Fibroblast of mammary gland (primary cell): Measurements from ENCODE around the gene RAB6B.

ENCODE experiments used
- DNase-seq: peaks from one replicate; pipeline ENCODE4 v3.0.0-alpha.2; 2010; ENCODE audit warnings: low read depth
- H3K4me3 ChIP-seq: 2 replicates; pipeline ENCODE4 v1.5.1; 2011; ENCODE audit warnings: low read depth, mild to moderate bottlenecking, low read length, moderate library complexity; ENCODE audit not compliant: control insufficient read depth
- TF ChIP-seq, protein P1 (sequence below): conservative IDR thresholded peaks from 2 replicates; pipeline ENCODE4 v1.5.1; 2011; ENCODE audit warnings: low read depth, low read length, inconsistent platforms; ENCODE audit not compliant: control insufficient read depth, insufficient read depth

The RAB6B gene

GRCh38 chr3:133845127-133845526 lies 50.6 kb downstream of the RAB6B start:
- DNase-seq = no peak
- no peak overlapping the region for H3K4me3 ChIP-seq
- TF ChIP-seq, protein P1, sequence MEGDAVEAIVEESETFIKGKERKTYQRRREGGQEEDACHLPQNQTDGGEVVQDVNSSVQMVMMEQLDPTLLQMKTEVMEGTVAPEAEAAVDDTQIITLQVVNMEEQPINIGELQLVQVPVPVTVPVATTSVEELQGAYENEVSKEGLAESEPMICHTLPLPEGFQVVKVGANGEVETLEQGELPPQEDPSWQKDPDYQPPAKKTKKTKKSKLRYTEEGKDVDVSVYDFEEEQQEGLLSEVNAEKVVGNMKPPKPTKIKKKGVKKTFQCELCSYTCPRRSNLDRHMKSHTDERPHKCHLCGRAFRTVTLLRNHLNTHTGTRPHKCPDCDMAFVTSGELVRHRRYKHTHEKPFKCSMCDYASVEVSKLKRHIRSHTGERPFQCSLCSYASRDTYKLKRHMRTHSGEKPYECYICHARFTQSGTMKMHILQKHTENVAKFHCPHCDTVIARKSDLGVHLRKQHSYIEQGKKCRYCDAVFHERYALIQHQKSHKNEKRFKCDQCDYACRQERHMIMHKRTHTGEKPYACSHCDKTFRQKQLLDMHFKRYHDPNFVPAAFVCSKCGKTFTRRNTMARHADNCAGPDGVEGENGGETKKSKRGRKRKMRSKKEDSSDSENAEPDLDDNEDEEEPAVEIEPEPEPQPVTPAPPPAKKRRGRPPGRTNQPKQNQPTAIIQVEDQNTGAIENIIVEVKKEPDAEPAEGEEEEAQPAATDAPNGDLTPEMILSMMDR = no peak

- peak; percentile 88 for DNase-seq
- TF ChIP-seq, protein P1 = no peak
- no peak overlapping the region for H3K4me3 ChIP-seq
Observed at GRCh38 chr3:133843634-133844033, 52.0 kb downstream of the RAB6B start.

- TF ChIP-seq, protein P1 = no peak
- no peak for DNase-seq
- no peak overlapping the region for H3K4me3 ChIP-seq
Observed at GRCh38 chr3:133842158-133842557, 53.5 kb downstream of the RAB6B start.

DNA sequence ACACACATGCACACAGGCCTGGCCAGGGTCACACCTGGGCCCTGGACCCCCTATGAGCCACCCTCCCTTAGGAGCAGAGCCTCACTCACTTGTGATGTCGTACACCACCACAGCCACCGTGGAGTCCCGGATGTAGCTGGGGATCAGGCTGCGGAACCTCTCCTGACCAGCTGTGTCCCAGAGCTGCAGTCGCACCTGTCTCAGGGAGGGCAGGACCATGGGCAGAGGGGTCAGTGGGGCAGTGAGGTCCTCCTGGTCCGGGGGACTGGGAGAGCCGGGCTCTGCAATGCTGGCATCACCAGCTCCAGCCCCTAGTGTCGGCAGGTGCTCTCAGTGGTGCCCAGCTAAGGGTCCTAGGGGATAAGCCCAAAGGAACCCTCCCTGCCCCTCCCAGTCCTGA lies 54.5 kb downstream of the RAB6B start:
- no peak for DNase-seq
- TF ChIP-seq, protein P1 = no peak
- no peak overlapping the region for H3K4me3 ChIP-seq

DNA sequence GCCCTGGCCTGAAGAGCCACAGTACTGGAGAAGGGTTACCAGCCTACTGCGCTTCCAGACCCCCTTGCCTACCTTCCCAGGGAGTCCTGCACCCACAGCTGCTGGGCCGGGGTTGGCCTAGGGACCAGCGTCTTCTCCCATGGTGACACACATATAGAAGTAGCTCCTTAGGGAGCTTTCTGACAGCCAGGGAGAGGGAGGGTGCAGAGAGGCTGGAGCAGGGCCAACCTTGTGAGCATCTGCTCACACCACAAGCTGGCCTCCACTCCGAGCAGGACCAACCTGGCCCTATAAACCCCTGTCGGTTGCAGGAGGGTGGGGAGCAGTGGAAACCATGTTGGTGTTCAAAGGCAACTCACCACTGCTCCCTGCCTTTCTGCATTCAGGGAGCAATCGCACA lies 54.9 kb downstream of the RAB6B start:
- TF ChIP-seq, protein P1 = no peak
- no peak overlapping the region for H3K4me3 ChIP-seq
- no peak for DNase-seq

DNA sequence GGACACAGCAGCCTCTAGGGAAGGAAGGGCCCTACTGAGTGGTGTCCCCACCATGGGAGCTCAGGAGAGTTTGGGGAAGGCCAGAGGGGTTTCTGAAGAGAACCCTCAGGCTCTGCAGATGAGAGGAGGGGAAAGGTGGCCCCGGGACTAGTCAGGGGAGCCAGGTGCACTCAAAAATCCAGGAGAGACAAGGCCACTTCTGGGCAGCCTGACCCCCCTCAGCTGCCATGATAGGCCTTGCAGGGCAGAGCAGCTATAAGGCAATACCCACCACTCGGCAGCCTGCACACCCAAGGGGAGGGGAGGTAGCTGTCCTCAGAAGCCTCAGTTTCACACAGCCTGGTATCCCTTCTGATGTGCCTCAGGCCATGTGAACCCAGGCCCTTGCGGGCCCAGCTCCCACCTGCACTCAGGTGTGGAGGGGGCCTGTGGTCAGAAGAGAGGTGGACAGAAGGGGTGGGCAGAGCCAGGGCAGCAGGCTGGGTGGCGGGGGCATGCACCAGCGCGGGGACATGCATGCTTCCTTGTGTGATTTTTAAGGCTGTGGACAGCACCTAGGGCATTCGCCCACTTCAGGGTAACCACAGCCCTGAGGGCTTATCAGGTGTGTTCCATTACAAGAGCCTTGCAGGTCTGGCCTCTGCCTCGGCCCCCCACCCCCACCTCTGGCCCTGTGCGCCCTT lies 55.5 kb downstream of the RAB6B start:
- TF ChIP-seq, protein P1 = no peak
- no peak overlapping the region for H3K4me3 ChIP-seq
- DNase-seq = no peak
